ENCODE data around the gene IRAK1.

GRCh38 chrX:154049209-154050112 lies 29.8 kb upstream of the IRAK1 start:
- TF ChIP-seq POLR2A (IDR thresholded peaks at IDR 0.05; ENCODE audit: low read depth, low read length) (no peak), CTCF (IDR thresholded peaks at IDR 0.05; ENCODE audit: extremely low read depth in 1 of 2, insufficient read depth in 1 of 2, low read depth in 1 of 2, low read length in 2 of 2) (no peak), EZH2 (IDR thresholded peaks at IDR 0.05; ENCODE audit: borderline replicate concordance, low read depth, low read length, severe bottlenecking) (no peak), POLR2AphosphoS5 (IDR thresholded peaks at IDR 0.05; ENCODE audit: insufficient read depth, low read depth, low read length) (no peak), MAX (IDR thresholded peaks at IDR 0.05; ENCODE audit: insufficient read depth, insufficient read length) (no peak), MYC (IDR thresholded peaks at IDR 0.05; ENCODE audit: low read depth, low read length) (no peak), JUN (IDR thresholded peaks at IDR 0.05; ENCODE audit: borderline replicate concordance, insufficient read depth, insufficient read length, low read depth) (no peak), GATA2 (IDR thresholded peaks at IDR 0.05; ENCODE audit: insufficient read depth, insufficient read length, low read depth, low read length) (no peak)

Data from endothelial cell of umbilical vein (primary cell).